Left cardiac atrium (tissue), 4 donors: ENCODE measurements around the gene ASIC2. TPM values are rescaled to one million over a fixed set of nuclear protein-coding genes. Genes with fewer than 3 reads are reported as not detected.
A peak's percentile ranks its signal among the peaks of the same experiment; 100 is the strongest.
"Not testable (repeated sequence)": the region's sequence is repeated elsewhere in the genome, so short reads cannot be mapped to it uniquely, and the experiment has no call there.

ENCODE experiments used
- ATAC-seq, 2 donors: fragments of 200-7000 bp; cut with Tn5 transposase; one replicate each; pipeline ENCODE4 v1.9.1; 2020; ENCODE audit warnings: mild to moderate bottlenecking in 2 of 2, moderate library complexity in 2 of 2
- DNase-seq: peaks from one replicate; pipeline ENCODE4 v3.0.0-alpha.2; 2020
- intact Hi-C, 2 donors: fragments of 100-400 bp; cut with DNase I; formaldehyde crosslinking; loops; one replicate each; pipeline versions ENCODE4 v1.14.1 to v1.15.1; 2022 to 2023
- total RNA-seq, 2 donors: library from RNA; stranded (reverse); fragmentation: NEBNext Ultra II Directional; extraction: Animal tissue kit (Norgen Biotek cat#: 25700); gene quantifications; one replicate each; pipeline ENCODE4 v1.2.1, GENCODE V29; 2021
- donor health status: DM: no; HTN: yes; CAD: no.
- donor health status: DM: no; HTN: yes; CAD: no; lungs with severe emphysema.
- donor health status: DM: yes; HTN: yes; CAD: no.
- donor health status: Dilated cardiomyopathy.

ASIC2 gene
- total RNA-seq, 2 donors from 2014 or later: 0.08 TPM; not detected in 1

GRCh38 chr17:32988481-32989101 lies 304.5 kb downstream of the ASIC2 start:
- no peak for ATAC-seq
- intact Hi-C loops: no loop called here

GRCh38 chr17:32987868-32988267 lies 305.2 kb downstream of the ASIC2 start:
- DNase-seq, intact Hi-C loops, ATAC-seq: not testable (repeated sequence)

More at GRCh38 chr17:32988481-32989101, 304.5 kb downstream of the ASIC2 start:
- no peak for DNase-seq

GRCh38 chr17:32987453-32987805 lies 305.7 kb downstream of the ASIC2 start:
- intact Hi-C loops, ATAC-seq: not testable (repeated sequence)

GRCh38 chr17:32985050-32985756 lies 307.9 kb downstream of the ASIC2 start:
- intact Hi-C loops: no loop called here
- no peak for ATAC-seq
- no peak for DNase-seq

More at GRCh38 chr17:32987453-32987805, 305.7 kb downstream of the ASIC2 start:
- DNase-seq: not testable (repeated sequence)

GRCh38 chr17:32981611-32982010 lies 311.5 kb downstream of the ASIC2 start:
- intact Hi-C loops, ATAC-seq, DNase-seq: not testable (repeated sequence)

GRCh38 chr17:32980230-32980629 lies 312.9 kb downstream of the ASIC2 start:
- intact Hi-C loops: no loop called here
- ATAC-seq (no peak), DNase-seq (no peak)

- DNase-seq (no peak), ATAC-seq (no peak)
- intact Hi-C loops: no loop called here
Measured at GRCh38 chr17:32976605-32977004, 316.5 kb downstream of the ASIC2 start.

GRCh38 chr17:32976131-32976530 lies 317.0 kb downstream of the ASIC2 start:
- ATAC-seq: no peak

GRCh38 chr17:32971171-32971570 lies 321.9 kb downstream of the ASIC2 start:
- DNase-seq: no peak
- intact Hi-C loops: no loop called here
- no peak for ATAC-seq

More at GRCh38 chr17:32976131-32976530, 317.0 kb downstream of the ASIC2 start:
- intact Hi-C loops: no loop called here
- no peak for DNase-seq

GRCh38 chr17:32970281-32970680 lies 322.8 kb downstream of the ASIC2 start:
- ATAC-seq: peak in 1 of 2 donors; percentile 38
- intact Hi-C loops: no loop called here
- no peak for DNase-seq

- ATAC-seq, intact Hi-C loops: not testable (repeated sequence)
Measured at GRCh38 chr17:32969231-32969630, 323.9 kb downstream of the ASIC2 start.

GRCh38 chr17:32964541-32964940 lies 328.6 kb downstream of the ASIC2 start:
- no peak for DNase-seq

More at GRCh38 chr17:32969231-32969630, 323.9 kb downstream of the ASIC2 start:
- DNase-seq: not testable (repeated sequence)

More at GRCh38 chr17:32964541-32964940, 328.6 kb downstream of the ASIC2 start:
- no peak for ATAC-seq
- intact Hi-C loops: no loop called here
